Neural crest cell (in vitro differentiated cells): Measurements from ENCODE around the gene MTHFD1L. TPM values are rescaled to one million over a fixed set of nuclear protein-coding genes. Genes with fewer than 3 reads are reported as not detected.

Experiments
- DNase-seq: peaks from one replicate; pipeline ENCODE4 v3.0.0; 2021; ENCODE audit warnings: low read depth, mixed read lengths, low spot score
- H3K27ac Mint-ChIP-seq: one replicate; pipeline ENCODE4 v1.8.0; 2021; ENCODE audit warnings: mild to moderate bottlenecking, mixed read lengths; ENCODE audit not compliant: unreplicated experiment
- H3K27me3 Mint-ChIP-seq: 2 replicates; pipeline ENCODE4 v1.8.0; 2021; ENCODE audit warnings: low read depth, mild to moderate bottlenecking, mixed read lengths
- H3K36me3 Mint-ChIP-seq: 2 replicates; pipeline ENCODE4 v1.8.0; 2021; ENCODE audit warnings: low read depth, mild to moderate bottlenecking, mixed read lengths
- H3K4me1 Mint-ChIP-seq: 2 replicates; pipeline ENCODE4 v1.8.0; 2021; ENCODE audit warnings: mixed read lengths
- H3K4me3 Mint-ChIP-seq: one replicate; pipeline ENCODE4 v1.8.0; 2021; ENCODE audit warnings: mild to moderate bottlenecking, mixed read lengths
- H3K9me3 Mint-ChIP-seq: 2 replicates; pipeline ENCODE4 v1.8.0; 2021; ENCODE audit warnings: mixed read lengths
- CTCF ChIP-seq: fragments of 200-600 bp; sonication (generic); conservative IDR thresholded peaks from 2 replicates; pipeline ENCODE4 v1.5.0; 2021; ENCODE audit warnings: antibody characterized with exemption, mild to moderate bottlenecking
- total RNA-seq: library from RNA; stranded (reverse); gene quantifications from 2 replicates; pipeline ENCODE4 v1.2.1, GENCODE V29; 2021

MTHFD1L gene
- total RNA-seq, 1 donor from 2014 or later = 71.3 TPM

DNA sequence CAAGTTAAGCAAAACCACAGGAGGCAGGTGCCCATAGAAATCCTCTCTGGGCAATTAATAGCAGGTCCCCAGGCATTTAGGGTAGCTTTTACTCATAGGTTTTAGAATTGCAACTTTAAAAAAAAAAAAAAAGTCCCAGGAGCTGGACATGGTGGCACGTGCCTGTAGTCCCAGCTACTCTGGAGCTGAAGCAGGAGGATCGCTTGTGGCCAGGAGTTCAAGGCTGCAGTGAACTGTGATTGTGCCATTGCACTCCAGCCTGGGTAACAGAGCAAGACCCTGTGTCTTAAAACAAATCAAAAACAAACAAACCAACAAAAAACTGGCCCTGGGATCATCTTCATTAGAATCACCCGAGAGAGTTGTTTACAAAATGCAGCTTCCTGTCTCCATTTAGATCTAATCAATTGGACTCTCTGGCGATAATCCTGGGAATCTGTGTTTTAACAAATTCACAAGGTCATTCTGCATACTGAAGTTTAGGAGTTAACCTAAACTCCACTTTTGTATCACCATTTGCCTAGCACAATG is 242.5 kb downstream of the MTHFD1L start:
- no peak overlapping the region for H3K27ac Mint-ChIP-seq
- H3K9me3 Mint-ChIP-seq = no peaks in the 10 kb centered on the region
- H3K4me1 Mint-ChIP-seq = peaks cover 13% of the 10 kb centered on the region
- H3K27me3 Mint-ChIP-seq = no peaks in the 10 kb centered on the region
- H3K36me3 Mint-ChIP-seq = peaks cover 2% of the 10 kb centered on the region
- TF ChIP-seq CTCF = no peak
- no peak overlapping the region for H3K4me3 Mint-ChIP-seq
- no peak for DNase-seq

- no peak for DNase-seq
- no peaks in the 10 kb centered on the region for H3K9me3 Mint-ChIP-seq
- TF ChIP-seq CTCF = no peak
- H3K4me3 Mint-ChIP-seq = no peak overlapping the region
- peaks cover 13% of the 10 kb centered on the region for H3K4me1 Mint-ChIP-seq
- H3K27ac Mint-ChIP-seq = no peak overlapping the region
- H3K27me3 Mint-ChIP-seq = no peaks in the 10 kb centered on the region
- peaks cover 2% of the 10 kb centered on the region for H3K36me3 Mint-ChIP-seq
Observed at GRCh38 chr6:151108548-151108947, 243.0 kb downstream of the MTHFD1L start.

DNA sequence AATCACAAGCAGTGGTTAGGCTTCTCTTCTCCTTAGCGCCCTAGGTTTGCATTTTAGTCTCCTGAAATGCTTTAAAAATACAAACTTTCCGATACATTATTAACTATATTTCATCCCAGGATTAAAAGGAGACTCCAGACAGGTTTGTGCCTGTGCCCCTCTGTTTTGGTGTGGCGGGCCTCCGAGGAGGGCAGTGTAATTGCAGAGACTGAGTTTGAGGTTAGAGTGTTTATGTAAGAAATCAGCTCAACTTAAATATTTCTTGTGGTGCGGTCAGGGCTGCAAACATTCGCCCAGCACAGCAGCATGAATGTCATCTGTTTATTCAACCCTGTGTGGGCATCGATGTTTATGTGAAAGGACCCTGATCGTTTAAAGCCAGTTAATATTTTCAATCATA is 243.9 kb downstream of the MTHFD1L start:
- no peaks in the 10 kb centered on the region for H3K36me3 Mint-ChIP-seq
- no peak for DNase-seq
- H3K4me3 Mint-ChIP-seq = no peak overlapping the region
- no peaks in the 10 kb centered on the region for H3K9me3 Mint-ChIP-seq
- H3K27ac Mint-ChIP-seq = peak overlapping the region; percentile 27
- no peaks in the 10 kb centered on the region for H3K27me3 Mint-ChIP-seq
- no peak for TF ChIP-seq CTCF
- H3K4me1 Mint-ChIP-seq = peaks cover 13% of the 10 kb centered on the region

DNA sequence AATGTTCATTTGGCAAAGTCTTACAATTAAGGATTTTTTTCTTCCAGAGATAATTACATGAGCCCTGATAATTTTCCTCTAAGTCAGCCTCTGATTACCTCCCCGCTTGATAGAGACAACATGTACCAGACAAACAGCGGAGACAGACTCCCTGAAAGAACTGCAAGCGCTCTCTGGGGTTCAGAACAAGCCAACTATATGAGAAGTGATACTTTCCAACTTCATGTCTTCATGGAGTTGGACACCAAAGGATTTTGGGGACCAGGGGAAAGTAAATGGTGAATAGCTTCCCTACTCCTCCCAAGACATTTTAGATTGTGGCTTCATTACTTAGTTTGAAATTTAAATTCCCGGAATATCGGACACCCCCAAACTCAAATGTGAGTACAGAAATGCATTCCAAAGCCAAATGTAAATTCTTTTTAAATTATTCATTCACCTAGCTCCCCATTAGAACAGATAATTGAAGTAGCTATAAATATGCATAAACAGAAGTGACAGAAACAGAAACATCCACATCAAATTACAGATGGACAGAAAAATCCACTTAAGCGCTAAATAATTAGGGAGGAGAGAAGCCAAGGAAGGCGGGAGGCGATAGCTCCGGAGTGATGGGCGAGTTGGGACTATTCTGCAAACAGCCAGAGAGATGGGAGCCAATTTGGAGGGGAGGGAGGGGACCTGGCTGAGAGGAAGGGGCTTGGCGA is 244.5 kb downstream of the MTHFD1L start:
- Mint-ChIP-seq H3K4me3 (no peak overlapping the region), H3K9me3 (no peaks in the 10 kb centered on the region), H3K36me3 (no peaks in the 10 kb centered on the region), H3K27me3 (no peaks in the 10 kb centered on the region), H3K27ac (no peak overlapping the region), H3K4me1 (peaks cover 13% of the 10 kb centered on the region)
- TF ChIP-seq CTCF = no peak
- no peak for DNase-seq

GRCh38 chr6:151110576-151110905 is 245.0 kb downstream of the MTHFD1L start:
- Mint-ChIP-seq H3K4me3 (no peak overlapping the region), H3K27ac (no peak overlapping the region), H3K27me3 (no peaks in the 10 kb centered on the region), H3K36me3 (no peaks in the 10 kb centered on the region), H3K9me3 (no peaks in the 10 kb centered on the region), H3K4me1 (peaks cover 13% of the 10 kb centered on the region)
- DNase-seq = no peak
- no peak for TF ChIP-seq CTCF
